ENCODE measurements around the gene SLC25A51. TPM values are rescaled to one million over a fixed set of nuclear protein-coding genes. Genes with fewer than 3 reads are reported as not detected.
"Not testable (repeated sequence)": the region's sequence is repeated elsewhere in the genome, so short reads cannot be mapped to it uniquely, and the experiment has no call there.

SLC25A51 gene
- polyA plus RNA-seq, 4 donors, result 14.2 to 20.3 (median 15.0) TPM

- no peak for DNase-seq (ENCODE audit: low read depth in 4 of 4, low spot score in 3 of 4)
Measured at GRCh38 chr9:37921546-37922300, 17.8 kb upstream of the SLC25A51 start.

- no peak for DNase-seq (ENCODE audit: low read depth in 4 of 4, low spot score in 3 of 4)
Measured at GRCh38 chr9:37921168-37921510, 17.2 kb upstream of the SLC25A51 start.

DNA sequence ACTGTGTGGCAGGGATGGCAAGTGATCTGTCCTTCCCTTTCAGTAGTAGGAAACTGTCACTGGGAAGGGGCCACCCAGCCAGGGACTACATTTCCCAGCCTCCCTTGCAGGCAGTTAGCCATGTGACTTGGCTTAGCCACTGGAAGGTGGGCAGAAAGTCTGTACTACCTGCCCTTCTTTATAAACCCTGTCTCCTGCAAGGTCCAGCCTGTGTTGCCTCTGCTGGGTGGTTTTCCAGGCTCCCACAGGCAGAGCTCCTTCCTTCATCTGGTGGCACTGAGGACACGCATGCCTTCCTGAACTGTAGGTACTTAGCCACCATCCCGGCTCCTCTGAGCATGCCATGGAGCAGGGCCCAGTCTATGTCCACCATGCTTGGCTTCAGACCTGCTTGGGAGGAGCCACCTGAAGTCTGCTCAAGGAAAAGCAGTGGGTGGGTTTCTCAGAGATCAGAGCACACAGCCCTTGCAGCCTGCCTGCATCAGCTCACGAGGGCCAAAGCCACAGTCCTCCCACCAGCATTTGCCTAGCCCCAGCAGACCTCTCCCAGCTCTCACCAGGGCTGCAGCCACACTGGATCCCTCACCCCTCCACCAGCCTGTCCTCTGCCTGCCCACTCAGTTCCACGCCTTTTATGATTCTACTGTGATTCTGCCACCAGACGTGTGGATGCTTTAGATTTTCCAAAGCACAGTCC is 16.7 kb upstream of the SLC25A51 start:
- no peak for DNase-seq (ENCODE audit: low read depth in 4 of 4, low spot score in 3 of 4)

DNA sequence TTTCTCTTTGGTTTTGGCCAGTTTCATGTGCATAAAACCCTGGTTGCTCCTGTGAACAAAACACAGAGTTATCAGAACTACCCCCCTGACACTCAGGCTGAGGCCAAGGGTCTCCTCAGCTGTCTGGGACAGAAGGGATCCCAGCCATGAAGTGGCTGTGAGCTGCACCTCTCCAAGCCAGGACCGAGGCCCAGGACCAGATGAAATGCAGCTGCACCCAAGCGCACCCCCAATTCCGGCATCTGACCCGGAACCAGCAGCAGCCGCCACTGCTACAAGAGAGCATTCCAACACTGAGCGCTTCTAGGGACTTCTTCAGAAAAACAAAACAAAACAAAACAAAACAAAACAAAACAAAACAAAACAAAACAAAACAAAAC is 16.0 kb upstream of the SLC25A51 start:
- no peak for DNase-seq (ENCODE audit: low read depth in 4 of 4, low spot score in 3 of 4)

GRCh38 chr9:37919246-37919955 is 15.5 kb upstream of the SLC25A51 start:
- no peak for DNase-seq (ENCODE audit: low read depth in 4 of 4, low spot score in 3 of 4)

- no peak for DNase-seq (ENCODE audit: low read depth in 4 of 4, low spot score in 3 of 4)
Measured at GRCh38 chr9:37918665-37919170, 14.8 kb upstream of the SLC25A51 start.

GRCh38 chr9:37917801-37918664 is 14.1 kb upstream of the SLC25A51 start:
- no peak for DNase-seq (ENCODE audit: low read depth in 4 of 4, low spot score in 3 of 4)

- DNase-seq (ENCODE audit: low read depth in 4 of 4, low spot score in 3 of 4), result no peak
Measured at GRCh38 chr9:37917313-37917731, 13.4 kb upstream of the SLC25A51 start.

DNA sequence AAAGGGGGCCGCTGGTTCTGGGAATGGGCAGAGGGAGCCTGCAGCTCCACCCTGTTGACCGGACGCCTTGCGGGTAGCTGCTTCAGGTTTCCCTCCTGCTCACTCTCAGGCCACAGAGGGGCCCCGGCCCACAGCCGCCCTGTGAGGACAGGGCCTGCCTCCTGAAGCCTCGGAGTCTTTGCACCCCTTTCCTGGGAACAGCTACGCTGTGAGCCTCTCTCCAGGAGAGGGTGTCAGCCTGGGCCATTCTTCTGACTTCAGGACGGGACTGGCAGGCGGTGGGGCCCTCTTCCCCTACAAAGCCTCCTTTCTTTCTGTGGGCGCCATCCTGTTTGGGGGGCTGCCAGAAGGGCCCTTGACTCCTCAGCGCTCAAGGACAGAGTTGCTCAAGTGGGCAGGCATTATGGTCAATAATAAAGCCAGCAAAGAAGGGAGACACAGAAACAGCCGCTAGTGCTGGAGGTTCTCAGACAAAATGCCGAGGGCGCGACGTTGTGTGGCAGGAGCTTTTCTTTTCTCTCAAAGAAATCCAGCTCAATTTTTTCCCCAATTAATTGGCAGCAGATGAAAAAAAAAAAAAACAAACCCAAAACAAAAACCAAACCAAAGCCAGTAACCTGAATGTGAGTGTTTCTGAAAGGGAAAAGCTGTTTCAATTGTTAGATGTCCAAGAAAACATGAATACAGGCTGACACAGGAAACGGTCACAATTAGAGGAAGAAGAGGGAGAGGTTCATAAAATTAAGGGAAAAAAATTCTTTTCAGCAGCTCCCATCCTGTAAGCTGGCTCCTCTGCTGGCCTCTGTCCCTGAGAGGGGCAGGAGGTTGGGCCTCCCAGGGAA is 12.8 kb upstream of the SLC25A51 start:
- DNase-seq (ENCODE audit: low read depth in 4 of 4, low spot score in 3 of 4), result no peak

- no peak for DNase-seq (ENCODE audit: low read depth in 4 of 4, low spot score in 3 of 4)
Measured at GRCh38 chr9:37915911-37916470, 12.1 kb upstream of the SLC25A51 start.

GRCh38 chr9:37914701-37915358 is 10.9 kb upstream of the SLC25A51 start:
- DNase-seq (ENCODE audit: low read depth in 4 of 4, low spot score in 3 of 4), result no peak

GRCh38 chr9:37914154-37914551 is 10.2 kb upstream of the SLC25A51 start:
- no peak for DNase-seq (ENCODE audit: low read depth in 4 of 4, low spot score in 3 of 4)

GRCh38 chr9:37913480-37914153 is 9.7 kb upstream of the SLC25A51 start:
- peak; percentile 76 to 78 (median 76) for DNase-seq (ENCODE audit: low read depth in 4 of 4, low spot score in 3 of 4)

DNA sequence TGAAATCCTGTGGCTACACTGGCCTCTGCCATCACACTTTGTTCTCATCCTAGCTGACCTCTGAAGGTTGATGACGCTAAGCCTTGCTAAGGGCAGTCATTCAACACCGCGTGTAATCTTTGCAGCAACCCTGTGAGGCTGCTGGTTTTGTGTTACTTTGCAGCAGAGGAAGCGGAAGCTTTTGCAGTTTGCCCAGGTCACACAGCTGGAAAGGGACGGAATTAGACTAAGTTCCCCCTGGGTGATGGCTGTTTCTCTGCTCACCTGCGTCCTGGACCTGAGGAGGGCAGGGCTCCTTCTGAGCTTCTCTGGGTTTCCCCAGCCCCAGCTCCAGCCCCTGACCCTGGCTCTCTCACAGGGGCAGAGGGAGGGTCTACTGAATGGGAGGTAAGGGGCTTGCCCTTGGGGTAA is 7.3 kb upstream of the SLC25A51 start:
- no peak for DNase-seq (ENCODE audit: low read depth in 4 of 4, low spot score in 3 of 4)

DNA sequence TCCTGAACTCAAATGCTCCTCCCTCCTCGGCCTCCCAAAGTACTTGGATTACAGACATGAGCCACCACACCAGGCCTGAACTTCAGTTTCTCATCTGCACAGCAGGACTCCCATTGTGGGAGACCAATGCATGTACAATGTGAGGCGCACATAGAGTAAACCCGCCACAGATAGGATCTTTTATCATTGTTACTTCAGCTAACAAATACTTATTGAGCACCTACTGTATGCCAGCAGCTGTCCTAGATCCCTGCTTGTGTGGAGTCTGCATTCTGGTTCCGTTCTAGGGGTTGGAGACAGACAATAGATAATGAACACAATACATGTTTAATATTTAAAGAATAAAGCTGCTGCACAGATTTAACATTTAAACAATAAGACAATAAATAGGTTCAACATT is 6.3 kb upstream of the SLC25A51 start:
- DNase-seq (ENCODE audit: low read depth in 4 of 4, low spot score in 3 of 4), result no peak

DNA sequence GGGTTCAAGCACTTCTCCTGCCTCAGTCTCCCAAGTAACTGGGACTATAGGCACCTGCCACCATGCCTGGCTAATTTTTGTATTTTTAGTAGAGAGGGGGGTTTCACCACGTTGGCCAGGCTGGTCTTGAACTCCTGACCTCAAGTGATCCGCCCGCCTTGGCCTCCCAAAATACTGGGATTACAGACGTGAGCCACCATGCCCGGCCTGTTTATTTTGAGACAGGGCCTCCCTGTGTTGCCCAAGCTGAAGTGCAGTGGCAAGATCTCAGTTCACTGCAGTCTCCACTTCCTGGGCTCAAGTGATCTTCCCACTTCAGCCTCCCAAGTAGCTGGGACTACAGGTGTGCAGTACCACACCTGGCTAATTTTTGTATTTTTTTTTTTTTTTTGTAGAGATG is 5.9 kb upstream of the SLC25A51 start:
- not testable (repeated sequence) for DNase-seq (ENCODE audit: low read depth in 4 of 4, low spot score in 3 of 4)

DNA sequence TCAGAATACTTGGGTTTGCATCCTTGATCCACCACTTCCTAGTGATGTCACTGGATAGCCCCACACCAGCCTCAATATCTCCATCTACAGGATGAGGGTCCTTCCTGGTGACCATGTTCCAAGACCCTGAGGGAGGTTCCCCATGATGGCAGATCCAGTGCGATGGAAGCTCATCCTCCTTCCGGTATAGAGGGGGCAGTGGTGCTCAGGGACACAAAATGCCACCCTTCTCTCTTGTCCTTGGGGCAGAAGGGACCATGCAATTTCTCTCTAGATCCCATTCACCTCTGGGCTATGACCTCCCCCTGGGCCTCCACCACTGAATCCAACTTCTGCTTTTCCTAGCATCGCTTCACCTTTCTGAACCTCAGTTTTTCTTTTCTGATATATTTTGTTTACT is 5.4 kb upstream of the SLC25A51 start:
- DNase-seq (ENCODE audit: low read depth in 4 of 4, low spot score in 3 of 4), result no peak

DNA sequence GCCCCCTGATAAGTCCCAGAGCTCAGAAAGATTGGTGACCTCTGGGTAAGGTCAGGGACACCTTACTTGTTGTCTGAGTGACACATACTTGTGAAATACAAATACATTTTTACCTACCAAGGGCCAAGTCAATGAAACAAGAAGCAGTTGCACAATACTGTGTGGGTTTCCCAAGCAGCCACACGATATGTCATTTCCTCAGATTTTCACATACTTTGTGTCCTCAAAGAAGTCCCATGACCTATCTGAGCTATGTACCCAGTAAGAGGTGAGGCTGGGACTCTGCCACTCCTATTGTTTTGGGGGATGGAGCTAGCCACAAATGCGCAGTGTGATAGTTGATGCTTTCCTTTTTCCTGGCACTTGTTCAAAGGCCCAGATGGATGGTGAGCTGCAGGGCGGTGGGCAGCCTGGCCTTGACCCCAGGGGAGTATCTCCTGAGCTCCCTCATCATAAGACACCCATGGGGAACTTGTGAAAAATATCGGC is 4.8 kb upstream of the SLC25A51 start:
- no peak for DNase-seq (ENCODE audit: low read depth in 4 of 4, low spot score in 3 of 4)
